ENCODE measurements around the gene HOXB1. TPM values are rescaled to one million over a fixed set of nuclear protein-coding genes. Genes with fewer than 3 reads are reported as not detected.
"Not testable (repeated sequence)": the region's sequence is repeated elsewhere in the genome, so short reads cannot be mapped to it uniquely, and the experiment has no call there.

Gene HOXB1
- total RNA-seq, 1 donor = not detected

GRCh38 chr17:48510381-48510760, 20.4 kb downstream of the HOXB1 start:
- no peak overlapping the region for H3K4me3 ChIP-seq (ENCODE audit: low read length)
- H3K9me3 ChIP-seq (ENCODE audit: low read depth, low read length) = no peaks in the 10 kb centered on the region
- H3K27me3 ChIP-seq (ENCODE audit: insufficient read depth, low read length) = peaks cover 15% of the 10 kb centered on the region
- H3K4me1 ChIP-seq (ENCODE audit: insufficient read depth, low read length) = peaks cover 9% of the 10 kb centered on the region

GRCh38 chr17:48509708-48510107, 21.1 kb downstream of the HOXB1 start:
- H3K4me1 ChIP-seq (ENCODE audit: insufficient read depth, low read length); H3K9me3 ChIP-seq (ENCODE audit: low read depth, low read length); H3K4me3 ChIP-seq (ENCODE audit: low read length): not testable (repeated sequence)
- peaks cover 10% of the 10 kb centered on the region for H3K27me3 ChIP-seq (ENCODE audit: insufficient read depth, low read length)

- H3K4me1 ChIP-seq (ENCODE audit: insufficient read depth, low read length) = peaks cover 3% of the 10 kb centered on the region
- H3K27me3 ChIP-seq (ENCODE audit: insufficient read depth, low read length) = no peaks in the 10 kb centered on the region
- no peaks in the 10 kb centered on the region for H3K9me3 ChIP-seq (ENCODE audit: low read depth, low read length)
- no peak overlapping the region for H3K4me3 ChIP-seq (ENCODE audit: low read length)
Measured at GRCh38 chr17:48506246-48506645, 24.6 kb downstream of the HOXB1 start.

- H3K4me3 ChIP-seq (ENCODE audit: low read length) = no peak overlapping the region
- H3K27me3 ChIP-seq (ENCODE audit: insufficient read depth, low read length) = no peaks in the 10 kb centered on the region
- peaks cover 3% of the 10 kb centered on the region for H3K4me1 ChIP-seq (ENCODE audit: insufficient read depth, low read length)
- no peaks in the 10 kb centered on the region for H3K9me3 ChIP-seq (ENCODE audit: low read depth, low read length)
Measured at GRCh38 chr17:48505788-48506187, 25.0 kb downstream of the HOXB1 start.

- H3K4me1 ChIP-seq (ENCODE audit: insufficient read depth, low read length) = peaks cover 3% of the 10 kb centered on the region
- no peak overlapping the region for H3K4me3 ChIP-seq (ENCODE audit: low read length)
- no peaks in the 10 kb centered on the region for H3K27me3 ChIP-seq (ENCODE audit: insufficient read depth, low read length)
- no peaks in the 10 kb centered on the region for H3K9me3 ChIP-seq (ENCODE audit: low read depth, low read length)
Measured at GRCh38 chr17:48504953-48505352, 25.9 kb downstream of the HOXB1 start.

- no peak overlapping the region for H3K4me3 ChIP-seq (ENCODE audit: low read length)
- no peaks in the 10 kb centered on the region for H3K9me3 ChIP-seq (ENCODE audit: low read depth, low read length)
- H3K4me1 ChIP-seq (ENCODE audit: insufficient read depth, low read length) = peaks cover 3% of the 10 kb centered on the region
- no peaks in the 10 kb centered on the region for H3K27me3 ChIP-seq (ENCODE audit: insufficient read depth, low read length)
Measured at GRCh38 chr17:48503747-48504146, 27.1 kb downstream of the HOXB1 start.

GRCh38 chr17:48502901-48503300, 27.9 kb downstream of the HOXB1 start:
- Histone ChIP-seq H3K27me3 (ENCODE audit: insufficient read depth, low read length) (no peaks in the 10 kb centered on the region), H3K9me3 (ENCODE audit: low read depth, low read length) (no peaks in the 10 kb centered on the region), H3K4me1 (ENCODE audit: insufficient read depth, low read length) (peaks cover 3% of the 10 kb centered on the region), H3K4me3 (ENCODE audit: low read length) (no peak overlapping the region)

- Histone ChIP-seq H3K4me3 (ENCODE audit: low read length) (no peak overlapping the region), H3K27me3 (ENCODE audit: insufficient read depth, low read length) (no peaks in the 10 kb centered on the region), H3K4me1 (ENCODE audit: insufficient read depth, low read length) (peaks cover 3% of the 10 kb centered on the region), H3K9me3 (ENCODE audit: low read depth, low read length) (no peaks in the 10 kb centered on the region)
Measured at GRCh38 chr17:48502312-48502711, 28.5 kb downstream of the HOXB1 start.

GRCh38 chr17:48500435-48501426, 30.1 kb downstream of the HOXB1 start:
- Histone ChIP-seq H3K9me3 (ENCODE audit: low read depth, low read length) (no peaks in the 10 kb centered on the region), H3K4me1 (ENCODE audit: insufficient read depth, low read length) (peaks cover under 1% of the 10 kb centered on the region), H3K27me3 (ENCODE audit: insufficient read depth, low read length) (peaks cover 4% of the 10 kb centered on the region), H3K4me3 (ENCODE audit: low read length) (no peak overlapping the region)

- Histone ChIP-seq H3K9me3 (ENCODE audit: low read depth, low read length) (no peaks in the 10 kb centered on the region), H3K4me1 (ENCODE audit: insufficient read depth, low read length) (no peaks in the 10 kb centered on the region), H3K4me3 (ENCODE audit: low read length) (no peak overlapping the region), H3K27me3 (ENCODE audit: insufficient read depth, low read length) (peaks cover 7% of the 10 kb centered on the region)
Measured at GRCh38 chr17:48499735-48500434, 30.9 kb downstream of the HOXB1 start.

- no peak overlapping the region for H3K4me3 ChIP-seq (ENCODE audit: low read length)
- H3K27me3 ChIP-seq (ENCODE audit: insufficient read depth, low read length) = peaks cover 7% of the 10 kb centered on the region
- H3K4me1 ChIP-seq (ENCODE audit: insufficient read depth, low read length) = no peaks in the 10 kb centered on the region
- H3K9me3 ChIP-seq (ENCODE audit: low read depth, low read length) = no peaks in the 10 kb centered on the region
Measured at GRCh38 chr17:48499248-48499647, 31.6 kb downstream of the HOXB1 start.

GRCh38 chr17:48498164-48498850, 32.5 kb downstream of the HOXB1 start:
- H3K4me3 ChIP-seq (ENCODE audit: low read length) = no peak overlapping the region
- no peaks in the 10 kb centered on the region for H3K9me3 ChIP-seq (ENCODE audit: low read depth, low read length)
- H3K4me1 ChIP-seq (ENCODE audit: insufficient read depth, low read length) = no peaks in the 10 kb centered on the region
- peaks cover 10% of the 10 kb centered on the region for H3K27me3 ChIP-seq (ENCODE audit: insufficient read depth, low read length)

GRCh38 chr17:48497103-48497502, 33.7 kb downstream of the HOXB1 start:
- Histone ChIP-seq H3K27me3 (ENCODE audit: insufficient read depth, low read length) (peaks cover 17% of the 10 kb centered on the region), H3K9me3 (ENCODE audit: low read depth, low read length) (no peaks in the 10 kb centered on the region), H3K4me3 (ENCODE audit: low read length) (no peak overlapping the region), H3K4me1 (ENCODE audit: insufficient read depth, low read length) (peaks cover 10% of the 10 kb centered on the region)

- no peaks in the 10 kb centered on the region for H3K9me3 ChIP-seq (ENCODE audit: low read depth, low read length)
- H3K27me3 ChIP-seq (ENCODE audit: insufficient read depth, low read length) = peaks cover 19% of the 10 kb centered on the region
- no peak overlapping the region for H3K4me3 ChIP-seq (ENCODE audit: low read length)
- peaks cover 15% of the 10 kb centered on the region for H3K4me1 ChIP-seq (ENCODE audit: insufficient read depth, low read length)
Measured at GRCh38 chr17:48494335-48494734, 36.5 kb downstream of the HOXB1 start.
